Measurements from ENCODE around the gene IL11RA. TPM values are rescaled to one million over a fixed set of nuclear protein-coding genes. Genes with fewer than 3 reads are reported as not detected.
"Not testable (repeated sequence)": the region's sequence is repeated elsewhere in the genome, so short reads cannot be mapped to it uniquely, and the experiment has no call there.

Gene IL11RA
- total RNA-seq, 4 donors from 2014 or later = 3.2 to 153 (median 49.9) TPM

GRCh38 chr9:34635556-34635955, 16.4 kb upstream of the IL11RA start:
- TF ChIP-seq CTCF (IDR thresholded peaks at IDR 0.05) = no peak
- no peak for TF ChIP-seq POLR2A (IDR thresholded peaks at IDR 0.05)
- no peaks in the 10 kb centered on the region for H3K4me1 ChIP-seq
- no peak overlapping the region for H3K27ac ChIP-seq
- H3K36me3 ChIP-seq = no peaks in the 10 kb centered on the region
- no peaks in the 10 kb centered on the region for H3K9me3 ChIP-seq
- no peaks in the 10 kb centered on the region for H3K27me3 ChIP-seq
- no peak overlapping the region for H3K4me3 ChIP-seq
- intact Hi-C loops (cut with DNase I; ENCODE audit: low total_unique reads) = no loop called here
- no peak for DNase-seq

- DNase-seq = no peak
- TF ChIP-seq POLR2A (IDR thresholded peaks at IDR 0.05) = no peak
- no peak for TF ChIP-seq CTCF (IDR thresholded peaks at IDR 0.05)
- peak overlapping the region; percentile 63 to 79 for H3K4me3 ChIP-seq
- peak overlapping the region; percentile 81 to 82 for H3K27ac ChIP-seq
- H3K9me3 ChIP-seq = no peaks in the 10 kb centered on the region
- intact Hi-C loops (cut with DNase I; ENCODE audit: low total_unique reads) = no loop called here
- no peaks in the 10 kb centered on the region for H3K36me3 ChIP-seq
- H3K4me1 ChIP-seq = no peaks in the 10 kb centered on the region
- no peaks in the 10 kb centered on the region for H3K27me3 ChIP-seq
Measured at GRCh38 chr9:34636791-34637355, 15.1 kb upstream of the IL11RA start.

GRCh38 chr9:34637356-34638137, 14.4 kb upstream of the IL11RA start, which contains the start of gene SIGMAR1:
Gene SIGMAR1 (minus strand): TSS chr9:34637787. CDS start chr9:34637697, 90 bp downstream.
- DNase-seq = peak; percentile 92 to 93
- Histone ChIP-seq H3K4me1 (no peaks in the 10 kb centered on the region), H3K4me3 (peak within 1 kb of the TSS; percentile 63 to 79), H3K36me3 (no peaks in the 10 kb centered on the region), H3K27ac (peak within 1 kb of the TSS; percentile 81 to 82), H3K9me3 (no peaks in the 10 kb centered on the region), H3K27me3 (no peaks in the 10 kb centered on the region)
- peak; percentile 62 to 89 for TF ChIP-seq POLR2A (IDR thresholded peaks at IDR 0.05)
- TF ChIP-seq CTCF (IDR thresholded peaks at IDR 0.05) = peak in 2 of 4 experiments; percentile 5 to 16
- intact Hi-C loops (cut with DNase I; ENCODE audit: low total_unique reads) = no loop called here

GRCh38 chr9:34638138-34638445, 13.9 kb upstream of the IL11RA start:
- no peak for DNase-seq
- Histone ChIP-seq H3K36me3 (no peaks in the 10 kb centered on the region), H3K4me3 (peak overlapping the region; percentile 63 to 79), H3K27me3 (no peaks in the 10 kb centered on the region), H3K27ac (peak overlapping the region; percentile 81 to 82), H3K9me3 (no peaks in the 10 kb centered on the region), H3K4me1 (no peaks in the 10 kb centered on the region)
- TF ChIP-seq POLR2A (IDR thresholded peaks at IDR 0.05) (no peak), CTCF (IDR thresholded peaks at IDR 0.05) (no peak)
- intact Hi-C loops (cut with DNase I; ENCODE audit: low total_unique reads) = no loop called here

GRCh38 chr9:34639322-34639721, 12.7 kb upstream of the IL11RA start:
- H3K27me3 ChIP-seq; H3K4me3 ChIP-seq; H3K4me1 ChIP-seq; H3K9me3 ChIP-seq; H3K36me3 ChIP-seq; H3K27ac ChIP-seq; DNase-seq; intact Hi-C loops (cut with DNase I; ENCODE audit: low total_unique reads): not testable (repeated sequence)

All from uterus (tissue), 4 donors.